GM12878 (cell line): ENCODE data around the gene CD151. TPM values are rescaled to one million over a fixed set of nuclear protein-coding genes. Genes with fewer than 3 reads are reported as not detected.

Experiments
- ATAC-seq: fragments of 200-7000 bp; cut with Tn5 transposase; 3 replicates; pipeline ENCODE4 v1.9.1; 2020; ENCODE audit warnings: mild to moderate bottlenecking, moderate library complexity
- BruUV-seq: library from RNA; stranded (reverse); fragments of 400-500 nt; replicated peaks from 2 replicates; lab custom pipeline; 2021; lab: Mats Ljungman, UMichigan
- CTCF ChIA-PET: fragments of 300-600 bp; sonication (Branson Sonifier 250); formaldehyde crosslinking; extraction: SDS; loops from one replicate; lab custom pipeline; 2021; ENCODE audit warnings: inconsistent platforms; lab: Yijun Ruan, JAX
- POLR2A ChIA-PET: fragments of 350-600 bp; formaldehyde crosslinking; extraction: SDS; loops from one replicate; lab custom pipeline; 2021; ENCODE audit warnings: inconsistent platforms; lab: Charles Lee
- RAD21 ChIA-PET: fragments of 300-600 bp; sonication (Branson Sonifier 250); formaldehyde crosslinking; loops from one replicate; lab custom pipeline; 2023; ENCODE audit warnings: antibody characterized with exemption; ENCODE audit not compliant: unreplicated experiment; lab: Charles Lee
- SMC1A ChIA-PET: fragments of 300-600 bp; sonication (Branson Sonifier 250); formaldehyde crosslinking; loops from one replicate; lab custom pipeline; 2023; ENCODE audit not compliant: unreplicated experiment, uncharacterized antibody; lab: Charles Lee
- DNase-seq: peaks from one replicate; pipeline ENCODE4 v3.0.0-alpha.2; 2011; ENCODE audit warnings: low read depth, low spot score
- FAIRE-seq: peaks from 3 replicates; lab custom pipeline; 2011; peaks lifted over from hg19 to GRCh38; lab: Jason Lieb, UNC
- H2AFZ ChIP-seq: 2 replicates; pipeline ENCODE4 v1.6.0; 2011; ENCODE audit warnings: low read depth, low read length, control low read depth; ENCODE audit not compliant: control insufficient read depth
- H3K27ac ChIP-seq: 2 replicates; pipeline ENCODE4 v1.5.1; 2011; ENCODE audit warnings: control low read depth; ENCODE audit not compliant: control insufficient read depth, insufficient read depth
- H3K27me3 ChIP-seq, 2 experiments: replicated peaks in 1 of 2; 2 replicates each; pipeline versions ENCODE4 v1.6.0 to v1.6.1; 2011; ENCODE audit warnings: low read length in 1 of 2; ENCODE audit not compliant: control insufficient read depth in 2 of 2, insufficient read depth in 2 of 2
- H3K36me3 ChIP-seq, 2 experiments: 2 replicates each; pipeline ENCODE4 v1.5.1; 2011; ENCODE audit warnings: low read length in 1 of 2; ENCODE audit not compliant: control insufficient read depth in 2 of 2, insufficient read depth in 2 of 2
- H3K4me1 ChIP-seq: 2 replicates; pipeline ENCODE4 v1.6.1; 2011; ENCODE audit warnings: mild to moderate bottlenecking, low read length, moderate library complexity, mixed read lengths; ENCODE audit not compliant: control insufficient read depth, insufficient read depth
- H3K4me2 ChIP-seq: 2 replicates; pipeline ENCODE4 v1.6.0; 2011; ENCODE audit warnings: control low read depth; ENCODE audit not compliant: control insufficient read depth, insufficient read depth
- H3K4me3 ChIP-seq: fragments of 200-600 bp; sonication (generic); 2 replicates; pipeline ENCODE4 v1.5.1; 2016
- H3K79me2 ChIP-seq: 2 replicates; pipeline ENCODE4 v1.6.0; 2011; ENCODE audit warnings: low read length; ENCODE audit not compliant: control insufficient read depth, insufficient read depth
- H3K9ac ChIP-seq: 2 replicates; pipeline ENCODE4 v1.8.0; 2011; ENCODE audit warnings: low read length, control low read depth, mixed read lengths; ENCODE audit not compliant: control insufficient read depth, insufficient read depth
- H3K9me3 ChIP-seq: replicated peaks from 3 replicates; pipeline ENCODE4 v1.5.1; 2011; ENCODE audit warnings: mild to moderate bottlenecking, low read length; ENCODE audit not compliant: control insufficient read depth, insufficient read depth
- H4K20me1 ChIP-seq: 2 replicates; pipeline ENCODE4 v1.6.0; 2011; ENCODE audit not compliant: control insufficient read depth, insufficient read depth
- BCL3 ChIP-seq: IDR thresholded peaks from 2 replicates; pipeline ENCODE4 v1.6.1; 2011; ENCODE audit warnings: borderline replicate concordance, low read depth, mild to moderate bottlenecking, moderate library complexity, low read length; ENCODE audit not compliant: insufficient read depth, poor library complexity, severe bottlenecking
- E2F8 ChIP-seq: fragments of 450-650 bp; IDR thresholded peaks from 2 replicates; pipeline ENCODE4 v1.6.1; 2018; ENCODE audit warnings: mild to moderate bottlenecking, low read depth, moderate library complexity; ENCODE audit not compliant: partially characterized antibody
- HDAC6 ChIP-seq: fragments of 200-600 bp; sonication (generic); IDR thresholded peaks from one replicate; pipeline ENCODE4 v1.8.0; 2017; ENCODE audit warnings: antibody characterized with exemption; ENCODE audit not compliant: unreplicated experiment
- KAT2A ChIP-seq: conservative IDR thresholded peaks from 2 replicates; pipeline ENCODE4 v1.6.1; 2011; ENCODE audit warnings: low read depth, low read length; ENCODE audit not compliant: control insufficient read depth
- KLF5 ChIP-seq: fragments of 450-650 bp; IDR thresholded peaks from 2 replicates; pipeline ENCODE4 v1.6.1; 2014; ENCODE audit warnings: mild to moderate bottlenecking; ENCODE audit not compliant: partially characterized antibody
- MYC ChIP-seq: IDR thresholded peaks from 2 replicates; pipeline ENCODE4 v1.6.1; 2011; ENCODE audit warnings: mild to moderate bottlenecking, low read length, moderate library complexity, inconsistent platforms; ENCODE audit not compliant: insufficient read depth, insufficient replicate concordance, insufficient read length, severe bottlenecking
- NFYB ChIP-seq: IDR thresholded peaks from 2 replicates; pipeline ENCODE4 v1.6.1; 2011; ENCODE audit warnings: low read depth, mild to moderate bottlenecking, low read length, improper control_type of control experiment, moderate library complexity; ENCODE audit not compliant: insufficient read depth
- NR2C2 ChIP-seq: IDR thresholded peaks from 2 replicates; pipeline ENCODE4 v1.6.1; 2011; ENCODE audit warnings: borderline replicate concordance, low read depth; ENCODE audit not compliant: control insufficient read depth, insufficient read length
- PBX3 ChIP-seq: IDR thresholded peaks from 2 replicates; pipeline ENCODE4 v1.6.1; 2011; ENCODE audit warnings: mild to moderate bottlenecking, low read depth, low read length, moderate library complexity; ENCODE audit not compliant: insufficient replicate concordance
- POLR2A ChIP-seq: IDR thresholded peaks from 2 replicates; pipeline ENCODE4 v1.6.1; 2011; ENCODE audit warnings: low read depth, mild to moderate bottlenecking, low read length
- RELA ChIP-seq: fragments of 450-650 bp; IDR thresholded peaks from 2 replicates; pipeline ENCODE4 v1.8.0; 2014; ENCODE audit warnings: borderline replicate concordance; ENCODE audit not compliant: partially characterized antibody
- RUNX3 ChIP-seq: IDR thresholded peaks from 2 replicates; pipeline ENCODE4 v1.6.1; 2012; ENCODE audit warnings: low read length, inconsistent platforms
- SMAD1 ChIP-seq: fragments of 450-650 bp; IDR thresholded peaks from 2 replicates; pipeline ENCODE4 v1.6.1; 2018; ENCODE audit warnings: mild to moderate bottlenecking, low read depth; ENCODE audit not compliant: partially characterized antibody
- SMC3 ChIP-seq: IDR thresholded peaks from 2 replicates; pipeline ENCODE4 v1.6.1; 2011; ENCODE audit warnings: low read length, improper control_type of control experiment, borderline replicate concordance
- SPI1 ChIP-seq: IDR thresholded peaks from 2 replicates; pipeline ENCODE4 v1.6.1; 2011; ENCODE audit warnings: low read depth, mild to moderate bottlenecking, low read length, moderate library complexity, borderline replicate concordance; ENCODE audit not compliant: insufficient read depth
- ZBED1 ChIP-seq: IDR thresholded peaks from 2 replicates; pipeline ENCODE4 v1.6.1; 2016; ENCODE audit warnings: borderline replicate concordance
- WGBS: methylation state at CpG from one replicate; pipeline ENCODE4 v1.1.6; 2016; ENCODE audit warnings: low lambda C conversion rate; ENCODE audit not compliant: insufficient replicate concordance, insufficient coverage; ENCODE audit errors: missing lambda C conversion rate; 5-methylcytosine and 5-hydroxymethylcytosine counted together
- in situ Hi-C: fragments of 300-500 bp; cut with MboI; formaldehyde crosslinking; loops from 9 replicates; pipeline ENCODE4 v1.14.3; 2018; ENCODE audit warnings: mixed read lengths
- intact Hi-C: fragments of 100-400 bp; cut with micrococcal nuclease; formaldehyde crosslinking; loops from one replicate; pipeline ENCODE4 v1.14.2; 2022; ENCODE audit not compliant: unreplicated experiment
- polyA plus RNA-seq, 11 experiments: library from polyadenylated mRNA; depleted of rRNA in 4 of 11; unstranded in 6 of 11; stranded (reverse) in 5 of 11; fragments of >200 nt; fragmentation: Nextera tagmentation in 4 of 11; fragmentation: Illumina TruSeq in 1 of 11; extraction: Ambion mirVana in 4 of 11; extraction: Trizol in 1 of 11; gene quantifications; 1 replicate in 1 of 11; 2 replicates in 10 of 11; pipeline versions ENCODE4 v1.2.1 to v1.2.3, GENCODE V29; 2011 to 2016; ENCODE audit warnings: inconsistent platforms in 2 of 11, missing spikeins in 2 of 11, low read depth in 1 of 11
- total RNA-seq, 4 experiments: library from RNA; depleted of rRNA in 3 of 4; stranded (reverse); fragments of >200 nt in 3 of 4; fragmentation: Illumina TruSeq in 1 of 4; extraction: Trizol in 1 of 4; gene quantifications; 2 replicates each; pipeline versions ENCODE4 v1.2.1 to v1.2.3, GENCODE V29; 2013 to 2021

Gene CD151
- total and polyA plus RNA-seq, 10 of the 15 experiments (the other 5 are each of a cell fraction or from before 2014, with no cell fraction given): 0.52 to 41.7 (median 14.7) TPM

- Histone ChIP-seq H3K4me2 (peak within 1 kb of the TSS; percentile 100), H3K27ac (peak within 1 kb of the TSS; percentile 85), H3K36me3 (peaks cover 0 to 11% of the 10 kb centered on the region in 2 experiments; a peak in 2 of 4 replicates), H3K27me3 (no peaks in the 10 kb centered on the region), H3K9me3 (no peaks in the 10 kb centered on the region), H3K4me3 (peak within 1 kb of the TSS; percentile 97), H3K9ac (peak within 1 kb of the TSS; percentile 79), H4K20me1 (no peaks in the 10 kb centered on the region), H3K4me1 (peaks cover 15% of the 10 kb centered on the region), H2AFZ (peak within 1 kb of the TSS; percentile 92), H3K79me2 (peaks cover 30% of the 10 kb centered on the region)
- ChIA-PET RAD21 (no interaction called here), SMC1A (no interaction called here), POLR2A (no interaction called here), CTCF (interaction anchor here (0.7 to 1.4 kb wide), 3 partner anchors 21 to 45 kb away, joined by 3 to 4 read pairs (median 3); no protein-coding TSS in a partner anchor)
- in situ Hi-C loops (no loop called here), intact Hi-C loops (loop anchor here (5.0 kb wide), 1 partner anchor 51 kb away; the partner anchor contains the start of gene TALDO1)
- ATAC-seq (peak; percentile 70), FAIRE-seq (peak; percentile 27), DNase-seq (no peak)
- BruUV-seq: no TSS peak
- 2% methylated on average over 25 of the region's 69 CpGs for WGBS
- TF ChIP-seq SMAD1: no peak
- no peak for TF ChIP-seq KAT2A
- TF ChIP-seq POLR2A: peak; percentile 50; the same call in 1 of the 2 replicates
- TF ChIP-seq MYC: no peak
- TF ChIP-seq SMC3: peak; percentile 35; the same call in 1 of the 2 replicates
- TF ChIP-seq NFYB: no peak
- TF ChIP-seq RELA: peak; percentile 64
- TF ChIP-seq ZBED1: no peak
- TF ChIP-seq KLF5: no peak
- TF ChIP-seq SPI1: no peak
- TF ChIP-seq RUNX3: 0 out of 2 replicates have a peak, but pooled peaks have one; percentile 17
- no peak for TF ChIP-seq HDAC6
- no peak for TF ChIP-seq E2F8
- no peak for TF ChIP-seq NR2C2
- no peak for TF ChIP-seq PBX3
- peak; percentile 65 for TF ChIP-seq BCL3
Observed at GRCh38 chr11:798093-798713, 34.5 kb upstream of the CD151 start, which contains the start of gene SLC25A22. TSS of gene SLC25A22 (minus strand) at chr11:798281. CDS start at chr11:795006, 3,275 bp downstream.
